B cell (primary cell): ENCODE results near the gene NEK8. TPM values are rescaled to one million over a fixed set of nuclear protein-coding genes. Genes with fewer than 3 reads are reported as not detected.

Experiments
- ATAC-seq: fragments of 200-7000 bp; cut with Tn5 transposase; one replicate; pipeline ENCODE4 v1.10.0; 2021; ENCODE audit warnings: low read depth, mild to moderate bottlenecking, moderate number of reproducible peaks, moderate library complexity
- CTCF ChIA-PET: fragments of 350-600 bp; sonication (Branson Sonifier 250); formaldehyde crosslinking; loops from one replicate; lab custom pipeline; 2021; ENCODE audit warnings: antibody characterized with exemption, inconsistent platforms; lab: Charles Lee
- POLR2A ChIA-PET: fragments of 350-600 bp; sonication (Branson Sonifier 250); formaldehyde crosslinking; loops from one replicate; lab custom pipeline; 2021; ENCODE audit warnings: antibody characterized with exemption; lab: Charles Lee
- DNase-seq: peaks from one replicate; pipeline ENCODE4 v3.0.0; 2013
- H2AFZ ChIP-seq: 2 replicates; pipeline ENCODE4 v1.6.1; 2012; ENCODE audit warnings: mild to moderate bottlenecking, low read depth, low read length; ENCODE audit not compliant: insufficient read depth, poor library complexity, severe bottlenecking
- H3K27ac ChIP-seq, 2 donors: 1 replicate in 1 of 2; 2 replicates in 1 of 2; pipeline ENCODE4 v1.5.1; 2012 to 2013; ENCODE audit warnings: low read length in 2 of 2, mild to moderate bottlenecking in 2 of 2, moderate library complexity in 1 of 2
- H3K27me3 ChIP-seq, 4 experiments: fragments of 200-600 bp in 1 of 4; sonication (generic) in 1 of 4; replicated peaks in 1 of 4; 1 replicate in 2 of 4; 2 replicates in 2 of 4; pipeline versions ENCODE4 v1.6.1 to v1.7.0; 2013 to 2016; ENCODE audit warnings: low read length in 3 of 4, mild to moderate bottlenecking in 2 of 4, mixed read lengths in 1 of 4, moderate library complexity in 1 of 4; ENCODE audit not compliant: insufficient read depth in 4 of 4, control insufficient read depth in 3 of 4; ENCODE audit errors: control extremely low read depth in 1 of 4
- H3K36me3 ChIP-seq, 2 experiments: replicated peaks in 1 of 2; 1 replicate in 1 of 2; 2 replicates in 1 of 2; pipeline versions ENCODE4 v1.6.1 to v1.7.1; 2013; ENCODE audit warnings: low read length in 1 of 2; ENCODE audit not compliant: insufficient read depth in 2 of 2, control insufficient read depth in 1 of 2; ENCODE audit errors: control extremely low read depth in 1 of 2, extremely low read depth in 1 of 2
- H3K4me1 ChIP-seq, 2 donors: fragments of 200-600 bp in 1 of 2; sonication (generic) in 1 of 2; 1 replicate in 1 of 2; 2 replicates in 1 of 2; pipeline versions ENCODE4 v1.5.1 to v1.6.1; 2013 to 2017; ENCODE audit warnings: low read length in 2 of 2; ENCODE audit not compliant: control insufficient read depth in 2 of 2, insufficient read depth in 2 of 2
- H3K4me2 ChIP-seq: replicated peaks from 2 replicates; pipeline ENCODE3; 2012; ENCODE audit warnings: mild to moderate bottlenecking, low read depth, low read length; ENCODE audit not compliant: poor library complexity, severe bottlenecking
- H3K4me3 ChIP-seq, 5 experiments: fragments of 200-600 bp in 1 of 5; sonication (generic) in 1 of 5; 1 replicate in 3 of 5; 2 replicates in 2 of 5; pipeline versions ENCODE4 v1.5.1 to v1.7.0; 2011 to 2016; ENCODE audit warnings: low read length in 4 of 5, mild to moderate bottlenecking in 4 of 5, low read depth in 2 of 5, control low read depth in 1 of 5, moderate library complexity in 1 of 5; ENCODE audit not compliant: insufficient read depth in 1 of 5; ENCODE audit errors: control extremely low read depth in 1 of 5, extremely low read depth in 1 of 5
- H3K79me2 ChIP-seq: fragments of 200-600 bp; sonication (generic); one replicate; pipeline ENCODE4 v1.6.0; 2016; ENCODE audit warnings: low read length; ENCODE audit not compliant: control insufficient read depth, insufficient read depth
- H3K9ac ChIP-seq: fragments of 200-600 bp; sonication (generic); 2 replicates; pipeline ENCODE4 v1.6.1; 2017; ENCODE audit warnings: mild to moderate bottlenecking, low read length, moderate library complexity
- H3K9me3 ChIP-seq, 3 donors: one replicate each; pipeline versions ENCODE4 v1.6.1 to v1.7.1; 2013; ENCODE audit warnings: low read length in 2 of 3; ENCODE audit not compliant: control insufficient read depth in 2 of 3, insufficient read depth in 1 of 3; ENCODE audit errors: control extremely low read depth in 1 of 3
- H4K20me1 ChIP-seq: 2 replicates; pipeline ENCODE4 v1.6.0; 2012; ENCODE audit warnings: mild to moderate bottlenecking, low read length; ENCODE audit not compliant: insufficient read depth, control insufficient read depth, poor library complexity, severe bottlenecking
- H3K27ac Mint-ChIP-seq: one replicate; pipeline ENCODE4 v1.8.0; 2021; ENCODE audit warnings: mixed read lengths
- H3K27me3 Mint-ChIP-seq: one replicate; pipeline ENCODE4 v1.8.0; 2021; ENCODE audit warnings: mixed read lengths
- H3K4me1 Mint-ChIP-seq: one replicate; pipeline ENCODE4 v1.8.0; 2021; ENCODE audit warnings: mixed read lengths
- H3K4me3 Mint-ChIP-seq: one replicate; pipeline ENCODE4 v1.8.0; 2021; ENCODE audit warnings: mixed read lengths
- H3K9me3 Mint-ChIP-seq: one replicate; pipeline ENCODE4 v1.8.0; 2022; ENCODE audit warnings: mixed read lengths; ENCODE audit not compliant: insufficient read depth
- EZH2 ChIP-seq: IDR thresholded peaks from 2 replicates; pipeline ENCODE4 v1.6.1; 2012; ENCODE audit warnings: borderline replicate concordance, low read depth, mild to moderate bottlenecking, moderate library complexity, low read length; ENCODE audit not compliant: insufficient read depth, poor library complexity, severe bottlenecking
- WGBS: methylation state at CpG from one replicate; pipeline ENCODE4 v1.1.5; 2013; ENCODE audit warnings: missing lambda C conversion rate; ENCODE audit not compliant: insufficient coverage; 5-methylcytosine and 5-hydroxymethylcytosine counted together
- intact Hi-C: fragments of 100-400 bp; cut with micrococcal nuclease; formaldehyde crosslinking; loops from one replicate; pipeline ENCODE4 v1.10.0; 2022
- polyA plus RNA-seq: library from polyadenylated mRNA; depleted of rRNA; stranded (reverse); fragments of >200 nt; gene quantifications from 2 replicates; pipeline ENCODE4 v1.2.3, GENCODE V29; 2012
- total RNA-seq, 2 donors: library from RNA; stranded (reverse); fragments of 120-200 nt in 1 of 2; gene quantifications; 1 replicate in 1 of 2; 2 replicates in 1 of 2; pipeline versions ENCODE4 v1.2.3 to v1.2.4, GENCODE V29; 2013 to 2022
- TF ChIP-seq, protein P1 (sequence below): fragments of 200-600 bp; IDR thresholded peaks from one replicate; pipeline ENCODE4 v1.8.0; 2022; ENCODE audit warnings: antibody characterized with exemption, mild to moderate bottlenecking

NEK8 gene
- total and polyA plus RNA-seq, 2 donors (not counting 1 experiment from before 2014, with no cell fraction given): 58.0 to 305 TPM

- intact Hi-C loops: loop anchor here (1.0 to 10.0 kb wide), 5 partner anchors 8 to 433 kb away; partner anchors contain the start of genes ALDOC, BLTP2, PIGS and RPL23A
- Histone ChIP-seq H4K20me1 (no peaks in the 10 kb centered on the region), H3K9me3 (no peaks in the 10 kb centered on the region), H3K4me1 (peaks cover 11 to 20% of the 10 kb centered on the region in 2 donors), H2AFZ (peak within 1 kb of the TSS; percentile 96), H3K27ac (peak within 1 kb of the TSS; percentile 69 to 79), H3K27me3 (peaks cover 0 to 2% (median 0%) of the 10 kb centered on the region in 4 experiments), H3K9ac (peak within 1 kb of the TSS; percentile 74), H3K36me3 (no peaks in the 10 kb centered on the region), H3K4me3 (peak within 1 kb of the TSS; percentile 54 to 88 (median 73)), H3K4me2 (peak within 1 kb of the TSS; percentile 93), H3K79me2 (no peaks in the 10 kb centered on the region)
- DNase-seq: no peak
- peak within 1 kb of the TSS; percentile 96 for H3K4me3 Mint-ChIP-seq
- 0% methylated on average over 20 of the region's 20 CpGs for WGBS
- peak; percentile 26 for ATAC-seq
- no peaks in the 10 kb centered on the region for H3K9me3 Mint-ChIP-seq
- ChIA-PET CTCF (interaction anchor here (0.6 to 3.2 kb wide), 6 partner anchors 8 to 190 kb away, joined by 3 to 31 read pairs (median 6); partner anchors contain the start of genes RPL23A and TLCD1), POLR2A (interaction anchor here (0.6 to 2.8 kb wide), 12 partner anchors 9 to 240 kb away, joined by 3 to 38 read pairs (median 4); partner anchors contain the start of genes BLTP2, NEK8, PHF12 and RPL23A)
- H3K27ac Mint-ChIP-seq: peak within 1 kb of the TSS; percentile 93
- peaks cover 19% of the 10 kb centered on the region for H3K4me1 Mint-ChIP-seq
- TF ChIP-seq, protein P1, sequence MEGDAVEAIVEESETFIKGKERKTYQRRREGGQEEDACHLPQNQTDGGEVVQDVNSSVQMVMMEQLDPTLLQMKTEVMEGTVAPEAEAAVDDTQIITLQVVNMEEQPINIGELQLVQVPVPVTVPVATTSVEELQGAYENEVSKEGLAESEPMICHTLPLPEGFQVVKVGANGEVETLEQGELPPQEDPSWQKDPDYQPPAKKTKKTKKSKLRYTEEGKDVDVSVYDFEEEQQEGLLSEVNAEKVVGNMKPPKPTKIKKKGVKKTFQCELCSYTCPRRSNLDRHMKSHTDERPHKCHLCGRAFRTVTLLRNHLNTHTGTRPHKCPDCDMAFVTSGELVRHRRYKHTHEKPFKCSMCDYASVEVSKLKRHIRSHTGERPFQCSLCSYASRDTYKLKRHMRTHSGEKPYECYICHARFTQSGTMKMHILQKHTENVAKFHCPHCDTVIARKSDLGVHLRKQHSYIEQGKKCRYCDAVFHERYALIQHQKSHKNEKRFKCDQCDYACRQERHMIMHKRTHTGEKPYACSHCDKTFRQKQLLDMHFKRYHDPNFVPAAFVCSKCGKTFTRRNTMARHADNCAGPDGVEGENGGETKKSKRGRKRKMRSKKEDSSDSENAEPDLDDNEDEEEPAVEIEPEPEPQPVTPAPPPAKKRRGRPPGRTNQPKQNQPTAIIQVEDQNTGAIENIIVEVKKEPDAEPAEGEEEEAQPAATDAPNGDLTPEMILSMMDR: no peak
- no peak for TF ChIP-seq EZH2
- H3K27me3 Mint-ChIP-seq: no peaks in the 10 kb centered on the region
Measured at GRCh38 chr17:28711723-28712031, 16.9 kb upstream of the NEK8 start, which contains the start of gene PROCA1. Gene PROCA1, minus strand, starts transcription at chr17:28711888. Its CDS starts 228 bp downstream, at chr17:28711660.
